Activated CD4-positive, CD25-positive, alpha-beta regulatory T cell (primary cell): ENCODE measurements around the gene NPAT.
"Not testable (repeated sequence)": the region's sequence is repeated elsewhere in the genome, so short reads cannot be mapped to it uniquely, and the experiment has no call there.

Experiments used
- DNase-seq, 4 experiments: peaks; one replicate each; lab custom pipeline; 2025; lab: John Stamatoyannopoulos, UW

The NPAT gene

GRCh38 chr11:108218912-108219783, 3.3 kb downstream of the NPAT start:
- no peak for DNase-seq

- no peak for DNase-seq
Observed at GRCh38 chr11:108218455-108218854, 4.0 kb downstream of the NPAT start.

DNA sequence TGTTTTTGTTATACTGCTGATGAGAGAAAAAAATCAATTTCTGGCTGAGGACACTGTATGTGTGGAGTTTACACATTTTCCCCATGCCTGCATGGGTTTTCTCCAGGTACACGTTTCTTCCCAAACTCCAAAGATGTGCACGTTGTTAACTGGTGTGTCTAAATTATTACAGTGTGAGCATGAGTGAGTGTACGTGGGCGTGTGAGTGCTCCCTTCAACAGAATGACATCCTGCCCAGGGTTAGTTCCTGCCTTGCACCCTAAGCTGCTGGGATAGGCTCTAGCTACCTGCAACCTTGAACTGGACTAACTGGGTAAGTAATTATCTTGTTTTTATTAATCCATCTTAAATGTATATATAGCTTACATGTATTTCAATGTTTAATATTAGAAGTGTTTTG, 5.5 kb downstream of the NPAT start:
- DNase-seq: no peak

- DNase-seq: no peak
Observed at GRCh38 chr11:108213784-108214183, 8.7 kb downstream of the NPAT start.

DNA sequence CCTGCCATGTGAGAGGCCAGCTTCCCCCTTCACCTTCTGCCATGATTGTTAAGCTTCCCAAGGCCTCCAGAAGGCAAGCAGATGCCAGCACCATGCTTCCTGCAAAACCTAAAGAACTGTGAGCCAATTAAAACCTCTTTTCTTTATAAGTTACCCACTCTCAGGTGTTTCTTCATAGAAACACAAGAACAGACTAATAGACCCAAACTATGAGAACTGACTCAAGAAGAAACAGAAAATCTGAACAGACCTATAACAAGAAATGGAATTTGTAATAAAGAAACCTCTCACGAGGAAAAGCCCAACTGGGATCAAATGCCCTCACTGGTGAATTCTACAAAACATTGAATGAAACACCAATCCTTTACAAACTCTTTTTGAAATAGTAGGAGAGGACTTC, 12.0 kb downstream of the NPAT start:
- no peak for DNase-seq

- DNase-seq: no peak
Observed at GRCh38 chr11:108207683-108208060, 14.8 kb downstream of the NPAT start.

DNA sequence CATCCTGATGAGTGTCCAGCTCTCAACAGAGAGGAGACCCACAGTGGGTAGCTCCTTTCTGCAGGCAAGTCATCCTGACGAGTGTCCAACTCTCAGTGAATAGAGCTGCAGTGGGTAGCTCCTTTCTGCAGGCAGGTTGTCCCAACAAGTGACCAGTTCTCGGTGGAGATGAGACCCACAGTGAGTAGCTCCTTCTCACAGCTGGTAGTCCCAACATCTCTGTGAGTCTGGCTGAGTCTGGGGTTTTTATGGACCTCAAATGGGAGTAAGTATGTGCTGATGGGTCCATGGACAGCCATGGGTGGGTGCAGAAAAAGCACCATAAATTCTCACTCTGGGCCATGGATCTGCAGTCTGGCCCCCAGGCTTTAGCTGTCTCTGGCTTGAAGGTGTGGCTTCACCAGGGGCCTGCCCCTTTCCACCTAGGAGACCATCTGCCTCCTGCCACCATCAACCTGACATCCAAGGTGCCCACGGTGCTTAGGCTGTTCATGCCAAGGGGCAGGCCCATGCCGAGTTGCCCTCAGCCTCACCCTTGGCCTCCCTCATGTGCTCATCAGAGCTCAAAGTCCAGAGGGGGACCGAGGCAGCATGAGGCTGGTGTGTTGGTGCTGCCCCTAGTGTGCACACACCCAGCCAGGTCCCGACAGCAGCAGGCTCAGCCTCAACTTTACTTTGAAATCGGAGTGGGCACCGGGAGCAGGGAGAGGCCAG, 15.3 kb downstream of the NPAT start:
- no peak for DNase-seq

- DNase-seq: no peak
Observed at GRCh38 chr11:108206171-108206570, 16.3 kb downstream of the NPAT start.

DNA sequence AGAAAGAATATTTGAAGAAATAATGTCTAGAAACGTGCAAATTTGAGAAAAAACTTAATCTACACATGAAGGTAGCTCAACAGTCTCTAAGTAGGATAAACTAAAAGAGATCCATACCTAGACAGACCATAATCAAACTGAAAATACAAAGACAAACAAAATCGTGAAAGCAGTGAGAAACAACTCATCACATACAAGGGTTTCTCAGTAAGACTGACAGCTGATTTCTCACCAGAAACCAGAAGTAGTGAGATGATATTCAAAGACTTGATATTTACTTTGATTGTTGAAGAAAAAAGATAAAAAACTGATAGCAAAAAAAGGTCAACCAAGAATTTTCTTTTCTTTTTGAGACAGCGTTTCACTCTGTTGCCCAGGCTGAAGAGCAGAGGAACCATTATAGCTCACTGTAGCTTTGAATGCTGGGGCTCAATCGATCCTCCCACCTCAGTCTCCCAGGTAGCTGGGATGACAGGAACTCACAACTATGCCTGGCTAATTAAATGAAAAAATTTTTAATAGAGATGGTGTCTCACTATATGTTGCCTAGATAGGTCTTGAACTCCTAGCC, 17.4 kb downstream of the NPAT start:
- no peak for DNase-seq

- DNase-seq: no peak
Observed at GRCh38 chr11:108204376-108204775, 18.1 kb downstream of the NPAT start.

DNA sequence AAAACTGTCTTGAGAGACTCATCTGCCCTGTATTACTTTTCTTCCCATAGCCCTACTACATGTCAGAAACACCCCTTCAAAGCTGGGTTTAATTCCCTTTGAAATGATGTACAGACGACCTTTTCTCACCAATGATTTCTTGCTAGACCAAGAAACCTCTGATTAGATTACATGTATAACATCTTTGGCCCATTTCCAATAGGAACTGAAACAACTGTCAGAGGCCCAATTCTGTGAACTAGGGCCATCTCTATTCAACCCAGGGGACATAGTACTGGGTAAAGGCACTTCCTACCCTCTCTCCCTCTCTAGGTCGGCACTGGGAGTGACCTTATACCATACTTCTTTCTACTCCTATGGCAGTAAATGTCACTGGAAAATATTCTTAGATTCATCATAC, 19.4 kb downstream of the NPAT start:
- no peak for DNase-seq

- peak in 2 of 4 experiments; percentile 18 to 29 for DNase-seq
Observed at GRCh38 chr11:108199446-108200321, 22.8 kb downstream of the NPAT start.

DNA sequence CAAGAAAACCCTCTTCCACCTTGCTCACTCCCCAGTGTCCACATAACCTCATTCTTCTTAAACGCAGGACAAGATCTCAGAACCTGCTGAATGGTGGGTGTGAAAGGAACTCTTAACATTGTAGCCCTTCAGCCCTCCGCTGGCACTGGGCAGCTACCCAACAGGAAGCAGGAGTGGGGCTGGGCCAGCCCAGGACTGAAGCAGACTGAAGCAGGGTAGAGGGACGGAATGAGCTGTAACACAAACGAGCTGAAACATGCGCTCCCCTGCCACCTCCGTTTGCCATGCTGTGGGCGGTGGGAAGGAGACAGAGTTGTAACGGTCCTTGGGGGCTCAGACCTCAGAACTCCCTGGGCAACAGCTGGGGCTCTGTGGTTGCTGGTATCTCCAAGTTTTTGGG, 23.6 kb downstream of the NPAT start:
- no peak for DNase-seq

DNA sequence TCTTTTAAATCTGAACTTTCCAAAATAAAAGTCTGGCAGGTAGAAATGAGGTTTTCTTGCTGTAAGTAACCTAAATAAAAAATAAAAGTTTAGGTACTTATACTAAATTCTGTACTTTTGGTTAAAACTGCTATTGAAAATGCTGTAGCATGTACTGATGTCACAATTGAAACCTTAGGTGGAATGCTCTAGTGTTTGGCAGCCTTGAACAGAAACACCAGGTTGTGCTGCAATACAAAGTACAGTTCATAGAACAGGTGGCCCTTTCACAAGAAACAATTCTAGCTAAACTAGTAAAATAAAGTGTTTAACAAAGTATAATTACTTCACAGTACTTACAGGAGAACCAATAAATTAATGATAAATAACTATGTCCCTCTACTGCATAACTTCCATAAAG, 25.1 kb downstream of the NPAT start:
- DNase-seq: no peak

DNA sequence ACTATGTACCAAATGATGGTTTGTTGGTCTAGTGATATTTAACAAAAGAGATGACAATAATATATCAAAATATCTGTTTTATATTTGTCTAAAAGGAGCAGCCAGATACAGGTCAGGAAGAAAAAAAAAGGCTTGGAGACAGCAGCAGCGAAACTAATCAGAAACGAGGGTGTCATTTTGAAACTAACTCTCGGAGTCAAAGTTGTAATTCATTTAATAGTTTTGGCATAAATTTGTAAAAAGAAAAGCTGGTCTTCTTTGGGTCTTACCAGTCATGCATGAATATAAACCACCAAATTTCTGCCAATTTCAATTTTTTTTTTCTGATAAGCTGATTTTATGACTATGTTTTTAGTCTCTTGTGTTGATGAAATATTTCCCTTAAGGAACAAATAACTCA, 25.5 kb downstream of the NPAT start:
- DNase-seq: no peak

DNA sequence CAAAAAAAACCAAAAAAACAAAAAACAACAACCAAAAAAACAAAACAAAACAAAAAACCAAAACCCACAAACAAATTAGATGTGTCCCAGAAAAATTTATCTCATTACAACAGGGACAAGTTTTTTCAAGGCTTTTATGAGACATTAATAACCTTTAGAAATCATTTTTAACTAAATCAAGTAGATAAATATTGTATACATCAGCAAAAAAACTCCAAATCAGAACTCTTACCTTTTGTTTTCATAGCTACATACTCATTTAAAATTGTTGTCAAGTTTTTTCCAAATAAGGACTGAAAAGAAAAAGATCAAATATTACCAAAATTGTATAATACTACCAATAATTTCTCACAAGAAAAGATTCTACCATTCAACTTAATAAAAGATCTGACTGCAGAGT, 28.7 kb downstream of the NPAT start:
- DNase-seq: no peak

DNA sequence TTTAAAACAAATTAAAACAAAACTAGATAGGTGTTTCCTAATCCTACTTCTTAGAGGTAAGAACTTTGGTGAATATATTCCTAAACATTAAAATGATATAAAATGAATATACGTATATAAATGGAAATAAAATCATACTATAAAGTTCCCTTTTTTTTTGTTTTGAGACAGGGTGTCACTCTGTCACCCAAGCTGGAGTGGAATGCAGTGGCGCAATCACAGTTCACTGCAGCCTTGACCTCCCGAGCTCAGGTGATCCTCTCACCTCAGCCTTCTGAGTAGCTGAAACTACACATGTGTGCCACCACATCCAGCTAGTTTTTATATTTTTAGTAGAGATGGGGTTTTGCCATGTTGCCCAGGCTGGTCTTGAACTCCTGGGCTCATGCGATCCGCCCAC, 44.9 kb downstream of the NPAT start:
- DNase-seq: no peak

- no peak for DNase-seq
Observed at GRCh38 chr11:108170184-108170583, 52.3 kb downstream of the NPAT start.

GRCh38 chr11:108167624-108168023, 54.8 kb downstream of the NPAT start:
- no peak for DNase-seq

DNA sequence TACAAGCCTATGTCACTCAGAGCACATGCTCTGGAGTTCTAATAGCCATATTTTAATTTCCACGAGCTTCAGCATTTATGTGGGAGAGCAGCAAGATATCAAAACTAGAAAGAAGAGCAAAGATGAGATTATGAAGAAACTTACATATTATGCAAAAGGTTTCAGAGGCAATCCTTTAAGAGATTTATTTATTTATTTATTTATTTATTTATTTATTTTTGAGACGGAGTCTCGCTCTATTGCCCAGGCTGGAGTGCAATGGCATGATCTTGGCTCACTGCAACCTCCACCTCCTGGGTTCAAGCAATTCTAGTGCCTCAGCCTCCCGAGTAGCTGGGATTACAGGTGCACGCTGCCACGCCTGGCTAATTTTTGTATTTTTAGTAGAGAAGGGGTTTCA, 59.6 kb downstream of the NPAT start:
- not testable (repeated sequence) for DNase-seq

DNA sequence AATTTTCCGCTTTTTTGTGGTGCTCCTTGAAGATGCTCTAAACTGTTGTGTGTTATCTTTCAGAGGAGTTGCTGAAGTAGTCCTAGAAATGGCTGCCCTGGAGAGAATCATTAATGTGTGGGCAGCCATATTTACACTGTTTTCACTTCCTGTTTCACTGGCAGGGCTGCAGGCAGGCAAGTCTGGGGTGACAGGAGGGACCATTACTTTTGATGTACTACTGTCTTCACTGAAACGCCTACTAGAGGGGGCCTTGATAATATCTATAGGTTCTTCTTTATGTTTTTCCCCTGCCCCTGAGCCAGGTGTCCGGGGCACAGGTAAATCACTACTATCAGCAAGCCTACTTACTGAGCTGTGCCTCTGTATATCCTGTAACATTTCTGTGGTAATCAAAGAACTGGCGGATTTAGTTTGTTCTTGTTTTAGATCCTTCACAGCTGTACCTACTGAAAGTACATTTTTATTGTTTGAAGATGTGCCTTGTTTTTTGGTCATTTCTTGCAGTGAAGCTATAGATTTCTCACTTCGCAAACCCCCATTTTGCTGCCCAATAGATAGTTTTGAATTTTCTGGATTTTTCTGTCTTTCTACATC, 61.4 kb downstream of the NPAT start:
- DNase-seq: no peak

DNA sequence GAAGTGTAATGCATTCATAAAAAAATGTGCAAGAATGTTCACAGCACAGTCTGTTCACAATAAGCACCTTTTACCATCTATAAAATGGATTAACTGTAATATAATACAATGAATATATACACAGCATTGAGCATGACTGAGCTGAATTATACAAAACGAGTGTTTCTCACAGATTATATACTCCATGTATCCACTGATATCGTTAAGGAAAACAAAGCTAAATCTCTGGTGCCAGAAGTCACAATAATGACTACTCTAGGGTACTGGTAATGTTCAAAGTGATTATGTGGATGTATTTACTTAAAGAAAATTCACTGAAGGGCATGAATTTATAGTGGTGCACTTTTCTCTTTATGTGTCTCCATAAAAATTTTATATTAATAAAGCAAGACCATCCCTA, 67.8 kb downstream of the NPAT start:
- DNase-seq: no peak
